H1 (cell line): ENCODE measurements around the gene TMUB2. TPM values are rescaled to one million over a fixed set of nuclear protein-coding genes. Genes with fewer than 3 reads are reported as not detected.
A peak's percentile ranks its signal among the peaks of the same experiment; 100 is the strongest.

Experiments used
- CTCF ChIA-PET: fragments of 300-600 bp; sonication (Branson Sonifier 250); formaldehyde crosslinking; loops from one replicate; lab custom pipeline; 2021; ENCODE audit not compliant: partially characterized antibody; lab: Charles Lee
- POLR2A ChIA-PET: fragments of 300-600 bp; sonication (Branson Sonifier 250); formaldehyde crosslinking; loops from one replicate; lab custom pipeline; 2021; ENCODE audit warnings: inconsistent platforms; ENCODE audit not compliant: partially characterized antibody; lab: Charles Lee
- DNase-seq, 2 experiments: peaks; one replicate each; pipeline versions ENCODE4 v3.0.0 to v3.0.0-alpha.2; 2010 to 2022; ENCODE audit warnings: low spot score in 2 of 2, low read depth in 1 of 2, mixed read lengths in 1 of 2
- FAIRE-seq: peaks from 2 replicates; lab custom pipeline; 2011; peaks lifted over from hg19 to GRCh38; lab: Jason Lieb, UNC
- H2AFZ ChIP-seq: 2 replicates; pipeline ENCODE4 v1.8.1; 2012; ENCODE audit warnings: low read length, inconsistent platforms
- H2AK5ac ChIP-seq: 2 replicates; pipeline ENCODE4 v1.6.1; 2013; ENCODE audit warnings: low read depth, low read length
- H2BK120ac ChIP-seq: replicated peaks from 2 replicates; pipeline ENCODE3; 2013; ENCODE audit warnings: low read depth, low read length, inconsistent platforms
- H2BK12ac ChIP-seq: 2 replicates; pipeline ENCODE4 v1.6.1; 2013; ENCODE audit warnings: low read depth, low read length
- H2BK15ac ChIP-seq: 2 replicates; pipeline ENCODE4 v1.6.1; 2013; ENCODE audit warnings: low read length
- H2BK20ac ChIP-seq: 2 replicates; pipeline ENCODE4 v1.6.1; 2013; ENCODE audit warnings: low read length
- H2BK5ac ChIP-seq: 2 replicates; pipeline ENCODE4 v1.6.1; 2013; ENCODE audit warnings: low read depth, low read length
- H3K14ac ChIP-seq: 2 replicates; pipeline ENCODE4 v1.6.1; 2013; ENCODE audit warnings: inconsistent platforms; ENCODE audit not compliant: insufficient read length
- H3K18ac ChIP-seq: 2 replicates; pipeline ENCODE4 v1.6.1; 2013; ENCODE audit warnings: low read length; ENCODE audit errors: extremely low read depth
- H3K23ac ChIP-seq: 2 replicates; pipeline ENCODE4 v1.6.1; 2013; ENCODE audit warnings: inconsistent platforms; ENCODE audit not compliant: insufficient read length
- H3K23me2 ChIP-seq: 2 replicates; pipeline ENCODE4 v1.6.1; 2013; ENCODE audit warnings: low read depth, low read length
- H3K27ac ChIP-seq: 2 replicates; pipeline ENCODE4 v1.6.1; 2011; ENCODE audit warnings: low read depth, low read length, inconsistent platforms
- H3K27me3 ChIP-seq, 4 experiments: replicated peaks in 1 of 4; 1 replicate in 1 of 4; 2 replicates in 3 of 4; pipeline versions ENCODE4 v1.6.1 to v1.8.1; 2011 to 2013; ENCODE audit warnings: low read length in 3 of 4, mild to moderate bottlenecking in 3 of 4, inconsistent platforms in 2 of 4, mixed read lengths in 2 of 4, moderate library complexity in 1 of 4; ENCODE audit not compliant: control insufficient read depth in 3 of 4, insufficient read depth in 3 of 4; ENCODE audit errors: extremely low read depth in 1 of 4
- H3K36me3 ChIP-seq, 4 experiments: 2 replicates each; pipeline versions ENCODE4 v1.6.1 to v1.8.1; 2011 to 2013; ENCODE audit warnings: mild to moderate bottlenecking in 4 of 4, low read length in 3 of 4, moderate library complexity in 2 of 4, control low read depth in 1 of 4, inconsistent platforms in 1 of 4; ENCODE audit not compliant: insufficient read depth in 4 of 4, control insufficient read depth in 2 of 4
- H3K4ac ChIP-seq: replicated peaks from 2 replicates; pipeline ENCODE3; 2013; ENCODE audit warnings: low read length, low read depth, mixed read lengths, inconsistent platforms; ENCODE audit not compliant: insufficient read length
- H3K4me1 ChIP-seq, 4 experiments: replicated peaks in 1 of 4; 1 replicate in 1 of 4; 2 replicates in 3 of 4; pipeline versions ENCODE4 v1.6.1 to v1.8.1; 2011 to 2013; ENCODE audit warnings: low read length in 3 of 4, inconsistent platforms in 2 of 4, mixed read lengths in 1 of 4; ENCODE audit not compliant: insufficient read depth in 4 of 4, control insufficient read depth in 3 of 4
- H3K4me2 ChIP-seq, 2 experiments: 2 replicates each; pipeline versions ENCODE4 v1.6.1 to v1.8.1; 2011 to 2013; ENCODE audit warnings: low read depth in 2 of 2, low read length in 2 of 2, control low read depth in 1 of 2, inconsistent platforms in 1 of 2, mild to moderate bottlenecking in 1 of 2; ENCODE audit not compliant: insufficient read depth in 1 of 2
- H3K4me3 ChIP-seq, 4 experiments: fragments of 200-600, 300-600 bp in 1 of 4; sonication (generic), shearing (Covaris generic), sonication (Bioruptor Twin) in 1 of 4; 2 replicates each; pipeline versions ENCODE4 v1.5.1 to v1.8.1; 2011 to 2016; ENCODE audit warnings: low read length in 4 of 4, low read depth in 3 of 4, control low read depth in 2 of 4, inconsistent platforms in 2 of 4, mild to moderate bottlenecking in 2 of 4, mixed read lengths in 1 of 4, moderate library complexity in 1 of 4; ENCODE audit not compliant: insufficient read depth in 2 of 4; ENCODE audit errors: extremely low read depth in 1 of 4
- H3K56ac ChIP-seq: replicated peaks from 2 replicates; pipeline ENCODE3; 2013; ENCODE audit warnings: low read depth, mild to moderate bottlenecking, mixed read lengths, low read length, inconsistent platforms; ENCODE audit not compliant: insufficient read length
- H3K79me1 ChIP-seq: 2 replicates; pipeline ENCODE4 v1.6.1; 2013; ENCODE audit warnings: low read depth, low read length, control low read depth
- H3K79me2 ChIP-seq, 2 experiments: 2 replicates each; pipeline versions ENCODE4 v1.6.1 to v1.8.1; 2012 to 2013; ENCODE audit warnings: low read length in 2 of 2, mild to moderate bottlenecking in 2 of 2, inconsistent platforms in 1 of 2; ENCODE audit not compliant: insufficient read depth in 2 of 2, control insufficient read depth in 1 of 2
- H3K9ac ChIP-seq, 4 experiments: replicated peaks in 1 of 4; 1 replicate in 1 of 4; 2 replicates in 3 of 4; pipeline versions ENCODE4 v1.6.1 to v1.8.1; 2011 to 2013; ENCODE audit warnings: low read depth in 3 of 4, low read length in 3 of 4, control low read depth in 2 of 4, mild to moderate bottlenecking in 2 of 4, moderate library complexity in 2 of 4, inconsistent platforms in 1 of 4; ENCODE audit errors: extremely low read depth in 1 of 4
- H3K9me3 ChIP-seq, 2 experiments: 2 replicates each; pipeline versions ENCODE4 v1.6.1 to v1.8.1; 2012 to 2013; ENCODE audit warnings: mild to moderate bottlenecking in 2 of 2, moderate library complexity in 2 of 2, control low read depth in 1 of 2, inconsistent platforms in 1 of 2, low read depth in 1 of 2, low read length in 1 of 2, mixed read lengths in 1 of 2; ENCODE audit not compliant: insufficient read depth in 2 of 2
- H4K20me1 ChIP-seq, 2 experiments: replicated peaks in 1 of 2; 2 replicates each; pipeline versions ENCODE3 to v1.8.1; 2011 to 2013; ENCODE audit warnings: inconsistent platforms in 2 of 2, low read length in 2 of 2, mild to moderate bottlenecking in 1 of 2; ENCODE audit not compliant: insufficient read depth in 2 of 2, control insufficient read depth in 1 of 2
- H4K5ac ChIP-seq: 2 replicates; pipeline ENCODE4 v1.6.1; 2013; ENCODE audit warnings: low read length, low read depth, mixed read lengths, inconsistent platforms; ENCODE audit not compliant: insufficient read length
- H4K8ac ChIP-seq: 2 replicates; pipeline ENCODE4 v1.8.0; 2013; ENCODE audit warnings: mild to moderate bottlenecking, moderate library complexity, low read length, inconsistent platforms; ENCODE audit not compliant: insufficient read depth; ENCODE audit errors: extremely low read depth
- H4K91ac ChIP-seq: replicated peaks from 2 replicates; pipeline ENCODE3; 2013; ENCODE audit warnings: low read length, mixed read lengths, inconsistent platforms; ENCODE audit not compliant: insufficient read length
- YY1 ChIP-seq: IDR thresholded peaks from 2 replicates; pipeline ENCODE4 v1.6.1; 2011; ENCODE audit warnings: low read depth, mild to moderate bottlenecking, low read length
- ZNF274 ChIP-seq: IDR thresholded peaks from 2 replicates; pipeline ENCODE4 v1.7.0; 2012; ENCODE audit warnings: low read length, borderline replicate concordance; ENCODE audit errors: extremely low read depth
- WGBS, 2 experiments: shearing (Covaris generic) in 1 of 2; methylation state at CpG; one replicate each; pipeline versions ENCODE4 v1.1.6 to v1.1.7; 2013 to 2015; ENCODE audit warnings: low lambda C conversion rate in 2 of 2, mixed read lengths in 2 of 2, inconsistent platforms in 1 of 2, low coverage in 1 of 2, missing lambda C conversion rate in 1 of 2; ENCODE audit not compliant: insufficient replicate concordance in 2 of 2, insufficient coverage in 1 of 2, insufficient read length in 1 of 2; ENCODE audit errors: extremely low coverage in 1 of 2, missing lambda C conversion rate in 1 of 2; 5-methylcytosine and 5-hydroxymethylcytosine counted together
- polyA plus RNA-seq, 7 experiments: library from polyadenylated mRNA; depleted of rRNA in 3 of 7; stranded (reverse) in 5 of 7; unstranded in 2 of 7; fragments of >200 nt in 5 of 7; fragments of 200-250 nt in 2 of 7; gene quantifications; 1 replicate in 5 of 7; 2 replicates in 1 of 7; 4 replicates in 1 of 7; pipeline versions ENCODE4 v1.2.1 to v1.2.3, GENCODE V29; 2011 to 2013; ENCODE audit warnings: missing spikeins in 2 of 7, mixed read lengths in 2 of 7
- total RNA-seq: library from RNA; stranded (reverse); fragmentation: NEBNext Ultra II Directional; extraction: Animal tissue kit (Norgen Biotek cat#: 25700); gene quantifications from 2 replicates; pipeline ENCODE4 v1.2.1, GENCODE V29; 2021

Gene TMUB2
- total and polyA plus RNA-seq, 2 of the 8 experiments (the other 6 are each of a cell fraction or from before 2014, with no cell fraction given), result 18.5 to 30.5 TPM

- H2BK5ac ChIP-seq, result peak overlapping the region; percentile 97
- peaks cover 9% of the 10 kb centered on the region for H3K79me1 ChIP-seq
- ChIA-PET POLR2A (interaction anchor here (0.6 to 8.7 kb wide), 9 partner anchors 11 to 136 kb away, joined by 3 to 78 read pairs (median 4); partner anchors contain the start of genes ATXN7L3 and RUNDC3A), CTCF (interaction anchor here (0.8 to 12.7 kb wide), 16 partner anchors 10 to 134 kb away, joined by 3 to 158 read pairs (median 4); partner anchors contain the start of gene GRN)
- H3K27me3 ChIP-seq, result no peaks in the 10 kb centered on the region
- H4K91ac ChIP-seq, result peak overlapping the region; percentile 88
- H3K18ac ChIP-seq, result peak overlapping the region; percentile 25; the same call in 1 of the 2 replicates
- peak overlapping the region; percentile 98 for H3K4ac ChIP-seq
- peaks cover 11 to 23% of the 10 kb centered on the region in 2 experiments for H3K79me2 ChIP-seq
- WGBS, 2 experiments, result 18% methylated on average over 6 of the region's 10 CpGs; no CpG with 5 or more reads in 1 of the 2 experiments
- H2BK12ac ChIP-seq, result peak overlapping the region; percentile 92; the same call in 1 of the 2 replicates
- no peak overlapping the region; the same call in 1 of the 2 replicates for H2AK5ac ChIP-seq
- H3K36me3 ChIP-seq, result peaks cover 20 to 33% (median 29%) of the 10 kb centered on the region in 4 experiments; a peak in 7 of 8 replicates
- H3K14ac ChIP-seq, result no peak overlapping the region
- H4K20me1 ChIP-seq, result peaks cover 0 to 8% of the 10 kb centered on the region in 2 experiments
- peaks cover 21% of the 10 kb centered on the region for H3K23me2 ChIP-seq
- no peaks in the 10 kb centered on the region for H3K9me3 ChIP-seq
- no peak overlapping the region for H2AFZ ChIP-seq
- H2BK15ac ChIP-seq, result peak overlapping the region; percentile 37; the same call in 1 of the 2 replicates
- no peak overlapping the region for H2BK20ac ChIP-seq
- H3K56ac ChIP-seq, result peak overlapping the region; percentile 56
- TF ChIP-seq YY1, result peak; percentile 59
- TF ChIP-seq ZNF274, result no peak
- peak overlapping the region; percentile 49 to 71 (median 62) for H3K9ac ChIP-seq
- peak overlapping the region; percentile 67 to 100 (median 84) for H3K4me3 ChIP-seq
- peak overlapping the region; percentile 87 to 98 for H3K4me2 ChIP-seq
- H3K27ac ChIP-seq, result peak overlapping the region; percentile 76; the same call in 1 of the 2 replicates
- DNase-seq (no peak), FAIRE-seq (no peak)
- peak overlapping the region; percentile 29 for H4K8ac ChIP-seq
- H3K23ac ChIP-seq, result no peak overlapping the region
- peak overlapping the region; percentile 93 for H4K5ac ChIP-seq
- peak overlapping the region; percentile 51 for H2BK120ac ChIP-seq
- H3K4me1 ChIP-seq, result peaks cover 3 to 19% (median 4%) of the 10 kb centered on the region in 4 experiments; a peak in 6 of 7 replicates
Observed at GRCh38 chr17:44217738-44218343, 31.1 kb downstream of the TMUB2 start.
